ENCODE data around the gene RGN. TPM values are rescaled to one million over a fixed set of nuclear protein-coding genes. Genes with fewer than 3 reads are reported as not detected.
"Not testable (repeated sequence)": the region's sequence is repeated elsewhere in the genome, so short reads cannot be mapped to it uniquely, and the experiment has no call there.

RGN gene
- total and polyA plus RNA-seq, 4 experiments from 2014 or later = not detected

DNA sequence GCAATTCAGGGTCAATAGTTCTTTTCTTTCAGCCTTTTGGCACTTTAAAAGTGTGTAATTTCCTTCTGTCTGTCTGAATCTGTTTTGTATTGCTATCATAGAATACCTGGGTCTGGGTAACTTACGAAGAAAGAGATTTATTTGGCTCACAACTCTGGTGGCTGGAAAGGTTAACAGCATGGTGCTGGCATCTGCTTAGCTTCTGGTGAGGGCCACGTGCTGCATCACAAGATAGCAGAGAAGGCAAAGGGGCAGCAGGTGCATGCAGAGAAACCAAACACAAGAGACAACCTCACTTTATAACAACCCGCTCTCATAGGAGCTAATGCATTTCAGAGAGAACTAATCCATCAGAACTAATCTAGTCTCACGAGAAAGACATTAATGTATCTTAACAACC is 18.8 kb downstream of the RGN start:
- Mint-ChIP-seq H3K4me1 (peaks cover 0 to 1% (median 0%) of the 10 kb centered on the region in 4 donors), H3K36me3 (no peaks in the 10 kb centered on the region), H3K27ac (no peak overlapping the region), H3K27me3 (no peaks in the 10 kb centered on the region), H3K9me3 (no peaks in the 10 kb centered on the region), H3K4me3 (no peak overlapping the region)
- ChIA-PET POLR2A (ENCODE audit: partially characterized antibody) (no interaction called here), CTCF (ENCODE audit: partially characterized antibody) (no interaction called here)
- no peak for DNase-seq
- Histone ChIP-seq H3K27ac (ENCODE audit: low read depth, low read length) (no peak overlapping the region), H3K4me1 (ENCODE audit: insufficient read depth, low read length) (no peaks in the 10 kb centered on the region), H3K9me3 (ENCODE audit: control insufficient read depth in 1 of 2, low read length in 2 of 2) (no peaks in the 10 kb centered on the region), H3K36me3 (ENCODE audit: insufficient read depth, low read length) (no peaks in the 10 kb centered on the region), H3K27me3 (ENCODE audit: insufficient read depth, low read length) (no peaks in the 10 kb centered on the region), H3K4me3 (ENCODE audit: low read length in 2 of 2) (no peak overlapping the region)
- intact Hi-C loops (cut with micrococcal nuclease) = no loop called here

DNA sequence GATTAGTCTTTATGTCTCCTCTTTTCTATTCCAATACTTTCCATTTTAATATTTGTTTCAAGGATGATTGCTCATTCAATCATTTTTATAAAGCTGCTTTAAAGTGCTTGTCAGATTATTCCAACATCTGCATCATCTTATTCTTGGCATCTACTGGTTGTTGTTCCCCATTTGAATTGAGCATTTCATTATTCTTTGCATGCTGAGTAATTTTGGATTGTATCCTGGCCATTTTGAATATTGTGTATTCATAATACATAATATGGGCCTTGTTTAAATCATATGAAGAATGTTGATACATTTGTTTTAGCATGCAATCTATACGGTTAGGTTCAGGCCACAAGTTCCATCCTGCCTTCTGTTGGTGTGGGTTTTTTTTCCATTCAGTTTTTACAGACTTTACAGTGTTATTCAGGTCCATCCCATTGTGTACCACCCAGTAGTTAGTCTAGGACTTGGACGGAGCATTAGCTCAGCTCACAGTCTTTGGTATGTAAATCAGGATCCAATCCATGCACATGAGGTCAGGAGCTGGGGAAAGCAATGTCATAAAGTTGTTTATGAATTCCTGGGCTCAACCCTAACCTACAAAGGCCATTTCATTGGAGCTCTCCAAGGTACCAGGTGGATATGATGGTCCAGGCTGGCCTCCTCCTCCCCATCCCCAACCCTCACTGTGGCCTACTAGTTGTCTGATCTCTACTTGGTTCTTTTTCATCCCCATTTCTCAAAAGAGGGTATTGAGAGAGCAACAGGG is 20.3 kb downstream of the RGN start:
- no peaks in the 10 kb centered on the region for H3K36me3 Mint-ChIP-seq
- Histone ChIP-seq H3K27ac (ENCODE audit: low read depth, low read length) (no peak overlapping the region), H3K27me3 (ENCODE audit: insufficient read depth, low read length) (no peaks in the 10 kb centered on the region), H3K4me1 (ENCODE audit: insufficient read depth, low read length) (no peaks in the 10 kb centered on the region), H3K9me3 (ENCODE audit: control insufficient read depth in 1 of 2, low read length in 2 of 2) (no peaks in the 10 kb centered on the region), H3K36me3 (ENCODE audit: insufficient read depth, low read length) (no peaks in the 10 kb centered on the region), H3K4me3 (ENCODE audit: low read length in 2 of 2) (no peak overlapping the region)
- no peaks in the 10 kb centered on the region for H3K9me3 Mint-ChIP-seq
- DNase-seq = no peak
- no peaks in the 10 kb centered on the region for H3K4me1 Mint-ChIP-seq
- ChIA-PET CTCF (ENCODE audit: partially characterized antibody) (no interaction called here), POLR2A (ENCODE audit: partially characterized antibody) (no interaction called here)
- H3K27me3 Mint-ChIP-seq = no peaks in the 10 kb centered on the region
- no peak overlapping the region for H3K4me3 Mint-ChIP-seq
- intact Hi-C loops (cut with micrococcal nuclease) = no loop called here
- no peak overlapping the region for H3K27ac Mint-ChIP-seq

DNA sequence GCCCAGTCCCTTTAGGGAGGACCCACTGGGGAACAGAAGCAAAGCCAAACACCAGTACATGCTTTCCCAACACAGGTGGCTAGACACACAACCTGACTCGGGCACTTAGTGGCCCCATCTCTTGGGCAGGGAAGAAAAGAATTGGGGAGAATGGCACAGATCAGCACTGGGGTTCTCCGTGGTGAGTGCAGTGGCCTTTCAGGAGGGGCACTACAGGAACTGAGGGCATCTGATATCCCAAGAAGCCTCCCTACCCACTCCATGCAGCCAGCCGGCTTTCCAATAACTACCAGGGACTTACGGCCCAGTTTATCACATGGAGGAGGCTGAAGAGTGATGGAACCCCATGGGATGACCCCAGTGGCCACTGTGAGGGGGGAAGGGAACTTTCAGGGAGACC is 23.0 kb downstream of the RGN start:
- H3K4me1 Mint-ChIP-seq = no peaks in the 10 kb centered on the region
- H3K27me3 Mint-ChIP-seq = no peaks in the 10 kb centered on the region
- no peak overlapping the region for H3K27ac ChIP-seq (ENCODE audit: low read depth, low read length)
- no peak overlapping the region for H3K4me3 Mint-ChIP-seq
- H3K36me3 ChIP-seq (ENCODE audit: insufficient read depth, low read length) = no peaks in the 10 kb centered on the region
- H3K27ac Mint-ChIP-seq = no peak overlapping the region
- ChIA-PET POLR2A (ENCODE audit: partially characterized antibody) (no interaction called here), CTCF (ENCODE audit: partially characterized antibody) (no interaction called here)
- no peaks in the 10 kb centered on the region for H3K9me3 ChIP-seq (ENCODE audit: control insufficient read depth in 1 of 2, low read length in 2 of 2)
- no peaks in the 10 kb centered on the region for H3K36me3 Mint-ChIP-seq
- intact Hi-C loops (cut with micrococcal nuclease) = no loop called here
- no peak overlapping the region for H3K4me3 ChIP-seq (ENCODE audit: low read length in 2 of 2)
- H3K4me1 ChIP-seq (ENCODE audit: insufficient read depth, low read length) = no peaks in the 10 kb centered on the region
- no peak for DNase-seq
- H3K9me3 Mint-ChIP-seq = no peaks in the 10 kb centered on the region
- H3K27me3 ChIP-seq (ENCODE audit: insufficient read depth, low read length) = no peaks in the 10 kb centered on the region

DNA sequence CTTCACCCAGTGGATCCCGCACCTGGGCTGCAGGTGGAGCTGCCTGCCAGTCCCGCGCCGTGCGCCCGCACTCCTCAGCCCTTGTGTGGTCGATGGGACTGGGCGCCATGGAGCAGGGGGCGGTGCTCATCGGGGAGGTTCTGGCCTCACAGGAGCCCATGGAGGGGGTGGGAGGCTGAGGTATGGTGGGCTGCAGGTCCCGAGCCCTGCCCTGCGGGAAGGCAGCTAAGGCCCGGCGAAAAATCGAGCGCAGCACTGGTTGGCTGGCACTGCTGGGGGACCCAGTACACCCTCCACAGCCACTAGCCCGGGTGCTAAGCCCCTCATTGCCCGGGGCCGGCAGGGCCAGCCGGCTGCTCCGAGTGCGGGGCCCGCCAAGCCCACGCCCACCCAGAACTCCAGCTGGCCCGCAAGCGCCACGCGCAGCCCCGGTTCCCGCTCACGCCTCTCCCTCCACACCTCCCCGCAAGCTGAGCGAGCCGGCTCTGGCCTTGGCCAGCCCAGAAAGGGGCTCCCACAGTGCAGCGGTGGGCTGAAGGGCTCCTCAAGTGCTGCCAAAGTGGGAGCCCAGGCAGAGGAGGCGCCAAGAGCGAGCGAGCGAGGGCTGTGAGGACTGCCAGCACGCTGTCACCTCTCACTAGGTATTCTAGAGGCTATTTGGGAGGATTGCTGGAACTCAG is 32.8 kb downstream of the RGN start:
- DNase-seq; H3K27me3 ChIP-seq (ENCODE audit: insufficient read depth, low read length); H3K4me1 Mint-ChIP-seq; H3K4me3 Mint-ChIP-seq; CTCF ChIA-PET (ENCODE audit: partially characterized antibody); H3K4me3 ChIP-seq (ENCODE audit: low read length in 2 of 2); intact Hi-C loops (cut with micrococcal nuclease); H3K27ac Mint-ChIP-seq; H3K36me3 Mint-ChIP-seq; POLR2A ChIA-PET (ENCODE audit: partially characterized antibody); H3K9me3 ChIP-seq (ENCODE audit: control insufficient read depth in 1 of 2, low read length in 2 of 2); H3K27me3 Mint-ChIP-seq; H3K9me3 Mint-ChIP-seq; H3K36me3 ChIP-seq (ENCODE audit: insufficient read depth, low read length); H3K27ac ChIP-seq (ENCODE audit: low read depth, low read length); H3K4me1 ChIP-seq (ENCODE audit: insufficient read depth, low read length): not testable (repeated sequence)

DNA sequence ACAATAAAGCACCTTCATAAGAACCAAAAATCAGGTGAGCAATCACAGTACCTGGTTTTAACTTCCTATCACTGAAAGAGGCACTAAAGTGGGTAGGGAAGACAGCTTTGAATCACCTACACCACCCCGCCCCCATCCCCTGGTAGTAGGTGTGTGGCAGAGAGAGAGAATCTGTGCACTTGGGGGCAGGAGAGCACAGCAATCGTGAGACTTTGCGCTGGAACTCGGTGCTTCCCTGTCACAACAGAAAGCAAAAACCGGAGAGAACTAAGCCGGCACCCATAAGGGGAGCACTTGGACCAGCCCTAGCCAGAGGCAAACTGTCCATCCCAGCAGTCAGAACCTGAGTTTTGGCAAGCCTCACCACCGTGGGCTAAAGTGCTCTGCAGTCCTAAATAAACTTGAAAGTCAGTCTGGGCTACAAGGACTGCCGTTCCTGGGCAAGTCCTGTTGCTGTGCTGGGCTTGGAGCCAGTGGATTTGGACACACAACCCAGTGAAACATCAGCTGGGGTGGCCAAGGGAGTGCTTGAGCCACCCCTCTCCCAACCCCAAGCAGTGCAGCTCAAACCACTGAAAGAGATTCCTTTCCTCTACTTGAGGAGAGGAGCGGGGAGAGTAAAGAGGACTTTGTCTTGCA is 34.2 kb downstream of the RGN start:
- H3K4me3 Mint-ChIP-seq = no peak overlapping the region
- H3K36me3 Mint-ChIP-seq = peaks cover 0 to 5% of the 10 kb centered on the region in 2 donors
- ChIA-PET CTCF (ENCODE audit: partially characterized antibody) (no interaction called here), POLR2A (ENCODE audit: partially characterized antibody) (no interaction called here)
- H3K9me3 Mint-ChIP-seq = peaks cover 0 to 4% (median 0%) of the 10 kb centered on the region in 8 donors
- H3K4me1 Mint-ChIP-seq = no peaks in the 10 kb centered on the region
- no peak for DNase-seq
- no peaks in the 10 kb centered on the region for H3K27me3 Mint-ChIP-seq
- H3K27ac Mint-ChIP-seq = no peak overlapping the region
- H3K9me3 ChIP-seq (ENCODE audit: control insufficient read depth in 1 of 2, low read length in 2 of 2) = no peaks in the 10 kb centered on the region
- H3K27ac ChIP-seq (ENCODE audit: low read depth, low read length) = no peak overlapping the region
- intact Hi-C loops (cut with micrococcal nuclease) = no loop called here
- H3K4me3 ChIP-seq (ENCODE audit: low read length in 2 of 2) = no peak overlapping the region
- H3K36me3 ChIP-seq (ENCODE audit: insufficient read depth, low read length) = no peaks in the 10 kb centered on the region
- H3K4me1 ChIP-seq (ENCODE audit: insufficient read depth, low read length) = no peaks in the 10 kb centered on the region
- H3K27me3 ChIP-seq (ENCODE audit: insufficient read depth, low read length) = no peaks in the 10 kb centered on the region

DNA sequence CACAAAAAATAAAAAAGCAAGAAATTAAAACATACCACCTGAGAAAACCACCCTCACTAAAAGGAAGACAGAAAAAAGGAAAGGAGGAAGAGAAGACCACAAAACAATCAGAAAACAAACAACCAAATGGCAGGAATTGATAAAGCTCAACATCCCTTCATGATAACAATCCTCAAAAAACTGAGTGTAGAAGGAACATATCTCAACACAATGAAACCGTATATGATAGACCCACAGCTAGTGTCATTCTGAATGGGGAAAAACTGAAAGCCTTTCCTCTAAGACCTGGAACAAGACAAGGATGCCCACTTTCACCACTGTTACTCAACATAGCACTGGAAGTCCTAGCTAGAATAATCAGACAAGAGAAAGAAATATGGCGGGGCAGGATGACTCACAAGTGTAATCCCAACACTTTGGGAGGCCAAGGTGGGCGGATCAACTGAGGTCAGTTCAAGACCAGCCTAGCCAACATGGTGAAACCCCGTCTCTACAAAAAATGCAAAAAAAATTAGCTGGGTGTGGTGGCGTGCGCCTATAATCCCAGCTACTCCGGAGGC is 38.4 kb downstream of the RGN start:
- H3K4me1 ChIP-seq (ENCODE audit: insufficient read depth, low read length); H3K36me3 Mint-ChIP-seq; H3K27me3 ChIP-seq (ENCODE audit: insufficient read depth, low read length); H3K36me3 ChIP-seq (ENCODE audit: insufficient read depth, low read length); H3K9me3 Mint-ChIP-seq; intact Hi-C loops (cut with micrococcal nuclease); H3K27ac ChIP-seq (ENCODE audit: low read depth, low read length); H3K27ac Mint-ChIP-seq; H3K9me3 ChIP-seq (ENCODE audit: control insufficient read depth in 1 of 2, low read length in 2 of 2); H3K4me1 Mint-ChIP-seq; H3K27me3 Mint-ChIP-seq; CTCF ChIA-PET (ENCODE audit: partially characterized antibody); POLR2A ChIA-PET (ENCODE audit: partially characterized antibody); H3K4me3 Mint-ChIP-seq; DNase-seq; H3K4me3 ChIP-seq (ENCODE audit: low read length in 2 of 2): not testable (repeated sequence)

DNA sequence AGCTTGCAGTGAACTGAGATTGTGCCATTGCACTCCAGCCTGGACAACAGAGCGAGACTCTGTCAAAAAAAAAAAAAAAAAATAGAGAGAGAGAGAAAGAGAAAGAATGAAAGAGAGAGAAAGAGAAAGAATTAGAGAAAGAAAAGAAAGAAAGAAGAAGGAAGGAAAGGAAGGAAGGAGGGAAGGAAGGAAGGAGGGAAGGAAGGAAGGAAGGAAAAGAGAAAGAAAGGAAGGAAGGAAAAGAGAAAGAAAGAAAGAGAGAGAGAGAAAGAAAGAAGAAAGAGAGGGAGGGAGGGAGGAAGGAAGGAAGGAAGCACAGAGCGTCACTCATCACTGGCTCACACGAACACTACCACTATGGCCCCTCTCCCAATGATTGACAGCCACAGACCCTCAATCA is 46.2 kb downstream of the RGN start:
- intact Hi-C loops (cut with micrococcal nuclease); H3K4me3 ChIP-seq (ENCODE audit: low read length in 2 of 2); POLR2A ChIA-PET (ENCODE audit: partially characterized antibody); H3K36me3 Mint-ChIP-seq; CTCF ChIA-PET (ENCODE audit: partially characterized antibody); DNase-seq; H3K4me3 Mint-ChIP-seq; H3K4me1 Mint-ChIP-seq; H3K27me3 ChIP-seq (ENCODE audit: insufficient read depth, low read length); H3K4me1 ChIP-seq (ENCODE audit: insufficient read depth, low read length); H3K27me3 Mint-ChIP-seq; H3K9me3 ChIP-seq (ENCODE audit: control insufficient read depth in 1 of 2, low read length in 2 of 2); H3K27ac Mint-ChIP-seq; H3K36me3 ChIP-seq (ENCODE audit: insufficient read depth, low read length); H3K27ac ChIP-seq (ENCODE audit: low read depth, low read length); H3K9me3 Mint-ChIP-seq: not testable (repeated sequence)
